Medulla oblongata (tissue), 1 donor: ENCODE measurements around the gene CYREN.

Source experiments
- DNase-seq: peaks from one replicate; pipeline ENCODE4 v3.0.0-alpha.2; 2015; ENCODE audit errors: extremely low spot score

CYREN gene

GRCh38 chr7:135197343-135197742 lies 26.8 kb upstream of the CYREN start:
- no peak for DNase-seq

GRCh38 chr7:135195968-135196629 lies 25.6 kb upstream of the CYREN start:
- no peak for DNase-seq

- no peak for DNase-seq
These were observed 24.6 kb upstream of the CYREN start for GRCh38 chr7:135195156-135195555.

DNA sequence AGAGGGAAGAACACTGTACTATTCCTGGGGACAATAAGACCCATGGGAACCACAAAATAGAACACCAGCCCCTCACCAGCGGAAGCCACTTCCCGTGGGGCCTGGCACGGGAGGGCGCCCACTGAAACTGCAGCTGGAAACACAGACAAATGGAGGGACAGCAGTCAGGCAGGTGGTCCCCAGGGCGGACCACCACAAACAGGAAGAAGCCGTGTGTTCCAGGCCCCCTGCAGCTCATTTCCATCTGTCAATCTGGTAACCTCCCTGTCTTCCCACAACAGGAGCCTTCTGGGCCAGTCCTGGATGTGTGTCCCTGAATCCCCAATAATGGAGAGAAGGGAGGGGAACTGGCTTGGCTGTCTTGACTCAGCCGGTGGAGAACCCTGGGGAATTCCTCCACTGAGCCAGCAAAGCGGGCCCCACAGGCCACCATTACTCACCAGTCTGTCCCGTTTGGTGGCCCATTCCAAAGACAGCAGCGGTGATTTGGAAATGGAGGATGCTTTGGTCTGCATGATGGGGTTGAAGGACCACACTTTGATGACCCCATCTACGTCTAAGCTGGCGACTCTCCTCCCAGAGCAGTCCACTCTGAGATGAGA lies 24.1 kb upstream of the CYREN start:
- no peak for DNase-seq

DNA sequence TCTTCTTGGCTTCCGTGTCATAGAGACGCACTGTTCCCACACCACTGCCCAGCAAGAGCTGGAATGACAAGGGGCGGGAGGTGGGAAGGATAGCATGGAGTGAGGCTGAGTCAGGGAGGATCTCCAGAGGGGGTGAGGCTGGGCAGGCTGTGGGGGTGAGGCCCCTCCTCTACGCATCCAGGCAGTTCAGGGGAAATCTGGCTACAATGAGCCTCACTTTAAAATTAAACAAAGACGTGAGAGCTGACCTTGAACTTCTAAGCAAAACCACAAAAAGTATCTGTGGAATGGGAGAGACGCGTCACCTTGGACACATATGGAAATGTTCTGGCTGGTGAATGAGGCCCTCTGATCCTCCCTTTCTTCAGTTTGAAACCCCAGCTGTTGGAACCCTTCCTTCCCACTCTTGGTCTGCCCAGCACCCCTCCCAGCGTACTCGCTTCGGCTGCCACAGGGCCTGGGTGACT lies 23.1 kb upstream of the CYREN start:
- no peak for DNase-seq

GRCh38 chr7:135192914-135193536 lies 22.5 kb upstream of the CYREN start:
- DNase-seq = no peak

DNA sequence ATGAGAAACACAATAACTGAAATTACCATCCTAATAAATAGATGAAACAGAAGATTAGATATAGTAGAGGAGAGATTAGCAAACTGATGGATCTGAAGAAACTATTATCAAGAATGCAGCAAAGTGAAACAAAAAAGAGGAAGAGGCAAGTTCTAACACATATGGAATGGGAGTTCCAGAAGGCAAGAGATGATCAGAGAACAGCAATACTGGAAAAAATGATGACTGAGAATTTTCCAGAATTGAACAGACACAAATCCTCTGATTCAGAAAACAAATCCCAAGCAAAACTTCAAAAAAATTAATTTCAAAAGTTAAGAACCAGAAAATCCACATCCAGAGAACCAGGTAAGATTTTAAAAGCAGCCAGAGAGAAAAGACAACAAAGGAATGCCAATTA lies 20.2 kb upstream of the CYREN start:
- no peak for DNase-seq

- no peak for DNase-seq
These were observed 19.5 kb upstream of the CYREN start for GRCh38 chr7:135189961-135190360.

GRCh38 chr7:135189221-135189662 lies 18.7 kb upstream of the CYREN start:
- no peak for DNase-seq

GRCh38 chr7:135188298-135188984 lies 17.9 kb upstream of the CYREN start:
- no peak for DNase-seq

GRCh38 chr7:135186841-135187253 lies 16.3 kb upstream of the CYREN start:
- no peak for DNase-seq

GRCh38 chr7:135186261-135186540 lies 15.7 kb upstream of the CYREN start:
- no peak for DNase-seq

DNA sequence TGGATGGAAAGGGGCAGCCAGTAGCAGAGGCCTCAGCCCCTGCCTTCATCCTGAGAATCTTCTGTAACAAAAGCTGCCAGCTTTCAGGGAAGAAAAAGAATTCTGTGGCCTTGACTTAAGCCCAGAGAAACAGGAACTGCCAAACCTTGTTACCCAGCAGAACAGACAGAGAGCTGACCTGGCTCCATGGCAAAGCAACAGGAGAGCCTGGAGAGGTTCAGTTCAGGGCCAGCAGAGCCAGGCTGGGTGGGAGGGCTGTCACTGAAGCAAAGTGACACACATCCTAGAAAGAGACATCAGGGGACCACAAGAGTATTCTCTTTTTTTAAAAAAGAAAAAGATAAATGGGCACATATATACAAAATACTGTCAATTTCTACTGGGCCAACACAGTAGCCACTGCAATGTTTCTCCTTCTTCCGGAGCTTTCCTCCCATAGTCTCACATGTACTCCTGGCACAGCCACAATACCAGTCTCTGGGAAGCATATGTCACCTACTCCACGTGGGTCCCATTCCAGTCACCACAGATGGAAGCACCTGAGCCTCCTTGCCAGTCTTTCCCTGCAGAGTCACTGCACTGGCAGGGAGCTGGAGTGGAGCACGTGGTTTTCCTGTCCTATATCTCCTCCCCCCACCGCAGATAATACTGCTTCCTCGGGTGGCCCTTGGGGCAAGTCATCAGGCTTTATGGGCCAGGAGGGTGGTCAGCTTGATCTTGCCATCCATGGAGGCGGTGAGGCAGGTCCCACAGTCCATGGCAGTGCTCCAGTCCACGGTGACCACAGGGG lies 15.2 kb upstream of the CYREN start:
- peak; percentile 42 for DNase-seq

DNA sequence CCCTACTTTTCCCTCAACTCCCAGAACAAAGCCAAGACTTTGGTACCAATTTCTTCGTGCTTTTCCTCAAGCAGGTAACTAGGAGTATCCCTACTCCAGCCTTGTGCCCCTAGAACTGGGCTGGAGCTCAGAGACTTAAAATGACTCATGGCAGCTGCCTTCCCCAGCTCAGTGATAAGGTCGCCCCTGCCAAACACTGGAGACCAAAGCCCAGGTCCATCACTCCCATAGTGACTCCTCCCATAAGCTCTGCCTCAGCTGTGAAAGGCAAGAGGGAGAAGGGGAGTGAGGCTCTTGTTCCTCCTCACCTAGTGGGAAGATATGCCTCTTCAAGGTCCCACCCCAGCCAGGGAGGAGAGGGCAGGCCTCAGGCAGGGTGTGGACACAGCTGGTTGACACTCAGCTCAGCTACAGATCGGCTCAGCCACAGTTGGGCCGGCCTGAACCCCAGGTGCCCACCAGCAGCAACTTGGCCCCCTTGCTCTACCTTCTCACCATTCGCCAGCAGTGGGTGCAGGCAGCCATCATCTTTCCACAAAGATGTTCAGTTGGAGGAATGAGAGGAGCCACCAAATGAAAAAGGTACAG lies 13.8 kb upstream of the CYREN start:
- DNase-seq = no peak

GRCh38 chr7:135183478-135183877 lies 13.0 kb upstream of the CYREN start:
- no peak for DNase-seq

GRCh38 chr7:135181929-135182678 lies 11.6 kb upstream of the CYREN start:
- no peak for DNase-seq

GRCh38 chr7:135181261-135181928 lies 10.9 kb upstream of the CYREN start:
- no peak for DNase-seq

DNA sequence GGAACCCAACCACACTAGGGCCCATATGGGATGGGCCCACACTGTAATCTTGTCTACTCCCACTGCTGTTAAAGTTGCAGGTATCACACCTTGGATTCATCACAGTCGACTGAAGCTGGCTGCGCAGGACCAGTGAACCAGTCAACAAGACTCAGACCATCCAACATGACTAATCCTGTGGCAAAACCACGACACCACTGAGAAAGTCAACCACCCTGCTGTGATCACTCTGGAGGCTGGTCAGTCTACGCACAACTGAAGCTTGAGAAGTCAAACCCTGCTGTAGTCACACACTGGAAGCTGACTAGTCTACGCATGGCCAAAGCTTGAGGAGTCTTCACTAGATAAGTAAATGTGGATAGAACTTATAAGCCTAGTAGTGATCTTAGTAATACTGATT lies 9.6 kb upstream of the CYREN start:
- no peak for DNase-seq

GRCh38 chr7:135179321-135179925 lies 8.9 kb upstream of the CYREN start:
- DNase-seq = no peak

DNA sequence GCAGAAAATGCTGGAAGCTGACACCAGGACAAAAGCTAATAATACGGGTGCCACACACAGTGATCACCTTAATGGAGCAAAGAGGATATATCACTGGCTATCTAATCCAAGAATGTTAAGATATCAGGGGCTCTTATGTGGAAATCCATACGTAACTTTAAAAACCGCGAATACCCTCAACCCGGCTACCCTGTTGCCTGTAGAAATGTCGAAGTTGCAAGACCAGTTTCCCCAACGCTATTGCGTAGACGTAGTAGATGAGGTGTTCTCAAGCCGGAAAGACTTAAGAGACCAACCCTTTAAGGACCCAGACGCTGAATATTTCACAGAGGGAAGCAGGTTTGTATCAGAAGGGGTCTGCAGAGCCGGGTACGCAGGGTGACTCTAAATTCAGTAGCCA lies 7.9 kb upstream of the CYREN start:
- no peak for DNase-seq
